HL-60 (cell line): Measurements from ENCODE around the gene PNMT.

Experiments used
- DNase-seq, 2 experiments: peaks; one replicate each; pipeline ENCODE4 v3.0.0-alpha.2; 2010 to 2020; ENCODE audit warnings: low read depth in 1 of 2, low spot score in 1 of 2
- H3K27ac ChIP-seq: fragments of 250-450 bp; sonication (Bioruptor Pico); replicated peaks from 2 replicates; pipeline ENCODE4 v1.5.1; 2020; ENCODE audit warnings: mild to moderate bottlenecking, moderate library complexity
- H3K27me3 ChIP-seq: fragments of 250-450 bp; sonication (Bioruptor Pico); 2 replicates; pipeline ENCODE4 v1.5.1; 2021; ENCODE audit warnings: mild to moderate bottlenecking, moderate library complexity; ENCODE audit not compliant: insufficient read depth, poor library complexity, severe bottlenecking
- H3K4me3 ChIP-seq: replicated peaks from 2 replicates; pipeline ENCODE4 v1.5.1; 2011; ENCODE audit warnings: mild to moderate bottlenecking, control low read depth, low read length; ENCODE audit not compliant: insufficient read depth
- GABPA ChIP-seq: IDR thresholded peaks from 2 replicates; pipeline ENCODE4 v1.6.1; 2012; ENCODE audit warnings: low read depth
- POLR2AphosphoS5 ChIP-seq: IDR thresholded peaks from 2 replicates; pipeline ENCODE4 v1.6.1; 2012; ENCODE audit warnings: low read depth
- SPI1 ChIP-seq: IDR thresholded peaks from 2 replicates; pipeline ENCODE4 v1.6.1; 2012; ENCODE audit warnings: low read depth, mild to moderate bottlenecking, borderline replicate concordance
- TF ChIP-seq, protein P1 (sequence below): IDR thresholded peaks from one replicate; pipeline ENCODE4 v1.5.1; 2011; ENCODE audit warnings: low read length, control low read depth, inconsistent platforms; ENCODE audit not compliant: insufficient read depth
- TF ChIP-seq, protein P2 (sequence below): IDR thresholded peaks from 2 replicates; pipeline ENCODE4 v1.6.1; 2012; ENCODE audit warnings: low read depth; ENCODE audit not compliant: insufficient replicate concordance

Gene PNMT

DNA sequence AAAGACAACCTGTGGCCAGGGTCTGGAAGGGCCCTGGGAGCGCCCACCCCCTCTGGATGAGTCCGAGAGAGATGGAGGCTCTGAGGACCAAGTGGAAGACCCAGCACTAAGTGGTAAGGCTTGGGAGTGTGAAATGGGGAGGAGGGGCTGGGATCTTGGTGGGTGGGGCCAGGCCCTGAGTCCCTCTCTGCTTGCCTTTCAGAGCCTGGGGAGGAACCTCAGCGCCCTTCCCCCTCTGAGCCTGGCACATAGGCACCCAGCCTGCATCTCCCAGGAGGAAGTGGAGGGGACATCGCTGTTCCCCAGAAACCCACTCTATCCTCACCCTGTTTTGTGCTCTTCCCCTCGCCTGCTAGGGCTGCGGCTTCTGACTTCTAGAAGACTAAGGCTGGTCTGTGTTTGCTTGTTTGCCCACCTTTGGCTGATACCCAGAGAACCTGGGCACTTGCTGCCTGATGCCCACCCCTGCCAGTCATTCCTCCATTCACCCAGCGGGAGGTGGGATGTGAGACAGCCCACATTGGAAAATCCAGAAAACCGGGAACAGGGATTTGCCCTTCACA, 32.6 kb upstream of the PNMT start:
- H3K4me3 ChIP-seq = no peak overlapping the region
- H3K27me3 ChIP-seq = no peaks in the 10 kb centered on the region
- TF ChIP-seq SPI1 (peak; percentile 61; the same call in 1 of the 2 replicates), POLR2AphosphoS5 (no peak), GABPA (no peak)
- TF ChIP-seq, protein P1, sequence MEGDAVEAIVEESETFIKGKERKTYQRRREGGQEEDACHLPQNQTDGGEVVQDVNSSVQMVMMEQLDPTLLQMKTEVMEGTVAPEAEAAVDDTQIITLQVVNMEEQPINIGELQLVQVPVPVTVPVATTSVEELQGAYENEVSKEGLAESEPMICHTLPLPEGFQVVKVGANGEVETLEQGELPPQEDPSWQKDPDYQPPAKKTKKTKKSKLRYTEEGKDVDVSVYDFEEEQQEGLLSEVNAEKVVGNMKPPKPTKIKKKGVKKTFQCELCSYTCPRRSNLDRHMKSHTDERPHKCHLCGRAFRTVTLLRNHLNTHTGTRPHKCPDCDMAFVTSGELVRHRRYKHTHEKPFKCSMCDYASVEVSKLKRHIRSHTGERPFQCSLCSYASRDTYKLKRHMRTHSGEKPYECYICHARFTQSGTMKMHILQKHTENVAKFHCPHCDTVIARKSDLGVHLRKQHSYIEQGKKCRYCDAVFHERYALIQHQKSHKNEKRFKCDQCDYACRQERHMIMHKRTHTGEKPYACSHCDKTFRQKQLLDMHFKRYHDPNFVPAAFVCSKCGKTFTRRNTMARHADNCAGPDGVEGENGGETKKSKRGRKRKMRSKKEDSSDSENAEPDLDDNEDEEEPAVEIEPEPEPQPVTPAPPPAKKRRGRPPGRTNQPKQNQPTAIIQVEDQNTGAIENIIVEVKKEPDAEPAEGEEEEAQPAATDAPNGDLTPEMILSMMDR = no peak
- TF ChIP-seq, protein P2, sequence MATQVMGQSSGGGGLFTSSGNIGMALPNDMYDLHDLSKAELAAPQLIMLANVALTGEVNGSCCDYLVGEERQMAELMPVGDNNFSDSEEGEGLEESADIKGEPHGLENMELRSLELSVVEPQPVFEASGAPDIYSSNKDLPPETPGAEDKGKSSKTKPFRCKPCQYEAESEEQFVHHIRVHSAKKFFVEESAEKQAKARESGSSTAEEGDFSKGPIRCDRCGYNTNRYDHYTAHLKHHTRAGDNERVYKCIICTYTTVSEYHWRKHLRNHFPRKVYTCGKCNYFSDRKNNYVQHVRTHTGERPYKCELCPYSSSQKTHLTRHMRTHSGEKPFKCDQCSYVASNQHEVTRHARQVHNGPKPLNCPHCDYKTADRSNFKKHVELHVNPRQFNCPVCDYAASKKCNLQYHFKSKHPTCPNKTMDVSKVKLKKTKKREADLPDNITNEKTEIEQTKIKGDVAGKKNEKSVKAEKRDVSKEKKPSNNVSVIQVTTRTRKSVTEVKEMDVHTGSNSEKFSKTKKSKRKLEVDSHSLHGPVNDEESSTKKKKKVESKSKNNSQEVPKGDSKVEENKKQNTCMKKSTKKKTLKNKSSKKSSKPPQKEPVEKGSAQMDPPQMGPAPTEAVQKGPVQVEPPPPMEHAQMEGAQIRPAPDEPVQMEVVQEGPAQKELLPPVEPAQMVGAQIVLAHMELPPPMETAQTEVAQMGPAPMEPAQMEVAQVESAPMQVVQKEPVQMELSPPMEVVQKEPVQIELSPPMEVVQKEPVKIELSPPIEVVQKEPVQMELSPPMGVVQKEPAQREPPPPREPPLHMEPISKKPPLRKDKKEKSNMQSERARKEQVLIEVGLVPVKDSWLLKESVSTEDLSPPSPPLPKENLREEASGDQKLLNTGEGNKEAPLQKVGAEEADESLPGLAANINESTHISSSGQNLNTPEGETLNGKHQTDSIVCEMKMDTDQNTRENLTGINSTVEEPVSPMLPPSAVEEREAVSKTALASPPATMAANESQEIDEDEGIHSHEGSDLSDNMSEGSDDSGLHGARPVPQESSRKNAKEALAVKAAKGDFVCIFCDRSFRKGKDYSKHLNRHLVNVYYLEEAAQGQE = no peak
- H3K27ac ChIP-seq = peak overlapping the region; percentile 97
- DNase-seq = peak in 1 of 2 experiments; percentile 74

DNA sequence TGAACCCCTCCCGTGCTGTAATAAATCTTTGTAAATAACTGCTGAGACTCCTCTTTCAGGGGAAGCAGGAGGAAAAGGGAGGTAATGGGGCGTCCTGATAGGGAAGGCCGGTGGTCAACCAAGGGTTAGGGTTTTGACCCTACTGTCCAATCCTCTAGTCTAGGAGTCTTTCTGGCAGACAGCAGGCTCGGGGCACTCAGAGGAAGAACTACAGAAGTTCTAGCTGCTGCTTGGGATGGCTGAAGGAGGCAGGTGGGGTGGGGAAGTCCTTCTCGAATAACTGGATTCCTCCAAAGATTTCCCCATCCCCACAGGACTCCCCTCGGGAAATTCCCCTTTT, 31.7 kb upstream of the PNMT start:
- Histone ChIP-seq H3K27ac (peak overlapping the region; percentile 97), H3K4me3 (peak overlapping the region; percentile 90), H3K27me3 (no peaks in the 10 kb centered on the region)
- TF ChIP-seq SPI1 (no peak), POLR2AphosphoS5 (no peak), GABPA (no peak)
- TF ChIP-seq, protein P2 = no peak
- TF ChIP-seq, protein P1 = no peak
- DNase-seq = peak in 1 of 2 experiments; percentile 8

DNA sequence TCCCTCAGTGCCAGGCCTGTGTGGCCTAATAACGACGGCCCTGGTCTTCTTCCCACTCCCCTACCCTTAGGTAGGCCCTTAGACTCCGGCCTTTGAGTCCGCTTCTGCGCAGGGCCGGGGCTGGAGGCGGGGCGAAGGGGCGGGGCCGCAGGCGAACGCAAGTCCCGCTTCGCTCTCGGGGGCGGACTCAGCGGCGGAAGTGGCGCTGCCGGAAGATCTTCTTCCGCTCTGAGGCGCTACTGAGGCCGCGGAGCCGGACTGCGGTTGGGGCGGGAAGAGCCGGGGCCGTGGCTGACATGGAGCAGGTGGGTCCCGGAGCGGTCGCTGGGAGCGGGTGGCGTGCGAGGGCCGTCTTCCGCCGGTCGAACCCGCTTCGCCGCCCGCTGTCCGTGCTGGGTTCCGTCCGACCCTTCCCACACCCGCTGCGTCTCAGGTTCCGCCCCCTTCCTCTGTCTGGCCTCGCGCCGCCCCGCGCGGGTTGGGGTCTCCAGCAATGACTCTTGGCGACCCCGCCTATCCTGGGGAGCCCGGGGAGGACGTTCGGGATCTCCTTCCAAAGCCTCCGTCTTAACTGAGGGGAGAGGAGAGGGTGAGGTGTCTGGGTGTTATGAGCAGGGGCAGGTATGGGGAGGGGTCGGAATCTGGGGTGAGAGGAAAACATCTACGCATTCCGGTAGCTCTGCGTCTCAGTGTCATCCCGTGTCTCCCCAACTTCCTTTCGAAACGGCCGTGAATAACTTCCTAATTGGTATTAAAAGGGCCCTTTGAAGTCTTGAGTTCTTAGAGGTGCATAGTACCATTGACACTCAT, 31.1 kb upstream of the PNMT start, which contains the start of gene STARD3:
Gene STARD3, plus strand, starts transcription at position 218 of the 810 bp plus-strand sequence. CDS start 16,388 bp downstream, outside the sequence.
- Histone ChIP-seq H3K4me3 (peak within 1 kb of the TSS; percentile 90), H3K27me3 (no peaks in the 10 kb centered on the region), H3K27ac (peak within 1 kb of the TSS; percentile 97)
- TF ChIP-seq SPI1 (peak; percentile 43; the same call in 1 of the 2 replicates), POLR2AphosphoS5 (peak; percentile 68), GABPA (peak; percentile 91)
- TF ChIP-seq, protein P2 = peak; percentile 14
- TF ChIP-seq, protein P1 = no peak
- peak; percentile 89 to 91 for DNase-seq
